Sciatic nerve (tissue), 2 donors: ENCODE measurements around the gene GPBP1L1. TPM values are rescaled to one million over a fixed set of nuclear protein-coding genes. Genes with fewer than 3 reads are reported as not detected.
A peak's percentile ranks its signal among the peaks of the same experiment; 100 is the strongest.
"Not testable (repeated sequence)": the region's sequence is repeated elsewhere in the genome, so short reads cannot be mapped to it uniquely, and the experiment has no call there.

Experiments used
- ATAC-seq: fragments of 200-7000 bp; cut with Tn5 transposase; one replicate; pipeline ENCODE4 v1.9.1; 2020; ENCODE audit warnings: mild to moderate bottlenecking, moderate library complexity
- DNase-seq: peaks from one replicate; pipeline ENCODE4 v3.0.0-alpha.2; 2020; ENCODE audit warnings: low spot score
- intact Hi-C: fragments of 100-400 bp; cut with DNase I; formaldehyde crosslinking; loops from one replicate; pipeline ENCODE4 v1.14.2; 2022
- total RNA-seq: library from RNA; stranded (reverse); fragmentation: NEBNext Ultra II Directional; extraction: Animal tissue kit (Norgen Biotek cat#: 25700); gene quantifications from one replicate; pipeline ENCODE4 v1.2.1, GENCODE V29; 2021
- donor health status: DM: no; HTN: no; CAD: no.
- donor health status: DM: no; HTN: no; CAD: no.

Gene GPBP1L1
- total RNA-seq, 1 donor from 2014 or later = 102 TPM

- intact Hi-C loops = no loop called here
- no peak for ATAC-seq
- DNase-seq = no peak
Measured at GRCh38 chr1:45612941-45613579, 73.3 kb downstream of the GPBP1L1 start.

DNA sequence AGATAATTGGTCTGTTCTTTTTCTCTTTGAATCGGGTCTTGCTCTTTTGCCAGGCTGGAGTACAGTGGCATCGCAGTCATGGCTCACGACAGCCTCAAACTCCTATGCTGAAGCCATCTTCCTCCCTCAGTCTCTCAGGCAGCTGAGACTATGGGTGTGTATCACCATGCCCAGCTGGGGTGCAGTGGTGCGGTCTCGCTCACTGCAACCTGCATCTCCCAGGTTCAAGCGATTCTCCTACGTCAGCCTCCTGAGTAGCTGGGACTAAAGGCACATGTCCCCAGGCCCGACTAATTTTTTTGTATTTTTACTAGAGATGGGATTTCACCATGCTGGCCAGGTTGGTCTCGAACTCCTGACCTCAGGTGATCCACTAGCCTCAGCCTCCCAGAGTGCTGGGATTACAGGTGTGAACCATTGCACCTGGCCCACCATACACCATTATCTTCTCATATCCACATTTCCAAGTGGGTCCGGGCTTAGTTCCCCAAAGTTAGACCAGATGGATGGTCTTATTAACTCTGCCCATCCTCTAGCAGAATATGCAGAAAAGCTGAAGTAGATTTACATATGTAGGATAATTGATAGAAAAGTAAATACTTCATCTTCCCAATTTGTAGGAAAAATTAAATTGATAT, 75.6 kb downstream of the GPBP1L1 start:
- ATAC-seq (no peak), DNase-seq (no peak)
- intact Hi-C loops = no loop called here

DNA sequence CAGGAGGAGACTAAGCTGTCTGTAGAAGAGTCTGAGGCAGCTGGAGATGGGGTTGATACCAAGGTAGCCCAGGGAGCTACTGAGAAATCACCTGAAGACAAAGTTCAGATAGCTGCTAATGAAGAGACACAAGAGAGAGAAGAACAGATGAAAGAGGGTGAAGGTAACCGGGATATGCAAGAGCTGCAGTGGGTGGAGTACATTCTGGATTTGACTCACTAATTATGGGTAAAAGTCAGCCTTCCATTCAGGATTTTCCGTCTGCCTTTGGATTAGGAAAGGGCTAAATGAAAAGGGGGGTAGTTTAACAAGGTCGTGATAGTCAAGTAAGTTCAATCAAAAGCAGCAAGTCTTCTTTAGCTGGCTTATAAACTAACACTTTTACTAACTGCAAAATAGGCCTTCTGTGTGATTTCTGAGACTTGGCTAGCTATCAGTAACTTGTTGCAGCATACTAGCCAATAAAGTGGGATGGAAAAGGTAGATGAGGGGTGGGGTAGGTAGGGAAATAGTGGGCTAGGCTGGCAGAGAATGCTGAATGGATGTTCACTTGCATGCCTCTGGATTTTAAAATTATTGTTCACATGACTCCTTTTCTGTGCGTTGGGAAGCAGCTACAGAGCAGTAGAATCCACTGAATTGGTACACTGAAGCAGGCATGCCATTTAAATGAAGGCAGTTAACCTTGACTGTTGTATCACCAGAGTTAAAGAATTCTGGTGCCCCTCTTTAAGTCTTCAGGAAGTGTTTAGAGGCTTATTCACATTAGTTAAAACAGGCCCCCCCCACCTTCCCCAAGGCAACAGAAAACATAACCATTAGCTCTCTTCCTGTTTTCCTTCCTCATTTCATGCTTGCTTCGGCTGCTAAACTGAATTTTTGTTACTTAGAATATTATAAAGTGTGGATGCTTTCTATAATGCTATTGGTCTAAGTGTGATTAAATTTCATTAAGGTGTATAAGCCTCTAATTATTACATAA, 77.9 kb downstream of the GPBP1L1 start:
- DNase-seq = no peak
- intact Hi-C loops = no loop called here
- no peak for ATAC-seq

DNA sequence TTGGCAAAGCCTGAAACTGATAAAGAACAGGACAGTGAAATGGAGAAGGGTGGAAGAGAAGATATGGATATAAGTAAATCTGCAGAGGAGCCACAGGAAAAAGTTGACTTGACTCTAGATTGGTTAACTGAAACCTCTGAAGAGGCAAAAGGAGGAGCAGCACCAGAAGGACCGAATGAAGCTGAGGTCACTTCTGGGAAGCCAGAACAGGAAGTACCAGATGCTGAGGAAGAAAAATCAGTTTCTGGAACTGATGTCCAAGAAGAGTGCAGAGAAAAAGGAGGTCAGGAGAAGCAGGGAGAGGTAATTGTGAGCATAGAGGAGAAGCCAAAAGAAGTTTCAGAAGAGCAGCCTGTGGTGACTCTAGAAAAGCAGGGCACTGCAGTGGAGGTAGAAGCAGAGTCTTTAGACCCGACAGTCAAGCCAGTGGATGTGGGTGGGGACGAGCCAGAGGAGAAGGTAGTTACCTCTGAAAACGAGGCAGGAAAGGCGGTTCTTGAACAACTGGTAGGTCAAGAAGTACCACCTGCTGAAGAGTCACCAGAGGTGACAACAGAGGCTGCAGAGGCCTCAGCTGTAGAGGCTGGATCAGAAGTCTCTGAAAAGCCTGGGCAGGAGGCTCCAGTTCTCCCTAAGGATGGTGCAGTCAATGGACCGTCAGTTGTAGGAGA, 78.8 kb downstream of the GPBP1L1 start:
- intact Hi-C loops = no loop called here
- DNase-seq = no peak
- ATAC-seq = no peak

- ATAC-seq = no peak
- no peak for DNase-seq
- intact Hi-C loops = no loop called here
Measured at GRCh38 chr1:45604239-45604638, 82.1 kb downstream of the GPBP1L1 start.

- ATAC-seq, intact Hi-C loops, DNase-seq: not testable (repeated sequence)
Measured at GRCh38 chr1:45596765-45597164, 89.6 kb downstream of the GPBP1L1 start.

DNA sequence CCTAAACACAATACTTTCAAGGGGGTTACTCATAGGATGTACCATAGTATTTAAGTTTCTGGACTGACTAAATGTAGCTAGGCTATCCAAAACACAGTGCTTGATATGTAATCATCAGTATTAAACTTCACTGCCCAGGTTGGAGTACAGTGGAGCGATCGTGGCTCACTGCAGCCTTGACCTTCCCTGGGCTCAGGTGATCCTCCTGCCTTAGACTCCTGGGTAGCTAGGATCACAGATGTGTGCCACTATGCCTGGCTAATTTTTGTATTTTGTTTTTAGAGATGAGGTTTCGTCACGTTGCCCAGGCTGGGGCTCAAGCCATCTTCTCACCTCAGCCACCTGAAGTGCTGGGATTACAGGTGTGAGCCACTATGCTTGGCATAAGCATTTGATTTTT, 91.9 kb downstream of the GPBP1L1 start:
- no peak for ATAC-seq
- DNase-seq = no peak
- intact Hi-C loops = no loop called here

- DNase-seq (no peak), ATAC-seq (no peak)
- intact Hi-C loops = no loop called here
Measured at GRCh38 chr1:45589861-45590260, 96.5 kb downstream of the GPBP1L1 start.

DNA sequence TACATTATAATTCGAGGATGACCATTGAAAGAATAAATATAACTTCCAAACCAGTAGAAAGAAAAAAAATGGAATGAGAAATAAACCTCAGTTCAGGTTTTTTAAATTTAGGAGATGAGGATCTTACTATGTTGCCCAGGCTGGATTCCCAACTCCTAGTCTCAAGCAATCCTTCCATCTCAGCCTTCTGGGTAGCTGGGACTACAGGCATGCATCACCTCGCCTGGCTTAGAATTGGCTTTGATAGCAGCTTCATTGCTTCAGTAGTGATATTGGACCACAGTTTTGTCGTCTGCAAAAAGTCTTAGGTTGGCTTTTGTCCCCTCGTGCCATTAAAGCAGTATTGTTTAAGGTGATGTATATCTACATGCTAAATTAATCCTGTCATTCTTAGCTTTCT, 99.6 kb downstream of the GPBP1L1 start:
- no peak for ATAC-seq
- DNase-seq = no peak
- intact Hi-C loops = no loop called here

GRCh38 chr1:45585496-45586075, 100.7 kb downstream of the GPBP1L1 start:
- no peak for DNase-seq
- ATAC-seq = no peak
- intact Hi-C loops = no loop called here

DNA sequence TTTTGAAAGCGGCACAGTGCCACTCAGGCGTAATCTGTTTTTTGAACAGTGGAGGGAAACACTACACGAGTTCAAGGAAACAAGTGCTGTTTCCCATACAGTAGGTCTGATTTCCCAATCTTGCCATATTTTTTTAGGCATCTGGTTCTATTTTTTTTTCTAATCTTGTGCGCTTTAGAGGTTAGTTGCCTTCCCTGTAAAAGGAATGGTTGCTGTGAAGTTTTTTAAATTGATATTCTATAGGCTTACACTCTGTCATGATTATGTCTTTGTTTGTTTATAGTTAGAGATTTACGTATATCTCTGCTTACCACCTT, 101.3 kb downstream of the GPBP1L1 start:
- intact Hi-C loops = no loop called here
- DNase-seq = no peak

DNA sequence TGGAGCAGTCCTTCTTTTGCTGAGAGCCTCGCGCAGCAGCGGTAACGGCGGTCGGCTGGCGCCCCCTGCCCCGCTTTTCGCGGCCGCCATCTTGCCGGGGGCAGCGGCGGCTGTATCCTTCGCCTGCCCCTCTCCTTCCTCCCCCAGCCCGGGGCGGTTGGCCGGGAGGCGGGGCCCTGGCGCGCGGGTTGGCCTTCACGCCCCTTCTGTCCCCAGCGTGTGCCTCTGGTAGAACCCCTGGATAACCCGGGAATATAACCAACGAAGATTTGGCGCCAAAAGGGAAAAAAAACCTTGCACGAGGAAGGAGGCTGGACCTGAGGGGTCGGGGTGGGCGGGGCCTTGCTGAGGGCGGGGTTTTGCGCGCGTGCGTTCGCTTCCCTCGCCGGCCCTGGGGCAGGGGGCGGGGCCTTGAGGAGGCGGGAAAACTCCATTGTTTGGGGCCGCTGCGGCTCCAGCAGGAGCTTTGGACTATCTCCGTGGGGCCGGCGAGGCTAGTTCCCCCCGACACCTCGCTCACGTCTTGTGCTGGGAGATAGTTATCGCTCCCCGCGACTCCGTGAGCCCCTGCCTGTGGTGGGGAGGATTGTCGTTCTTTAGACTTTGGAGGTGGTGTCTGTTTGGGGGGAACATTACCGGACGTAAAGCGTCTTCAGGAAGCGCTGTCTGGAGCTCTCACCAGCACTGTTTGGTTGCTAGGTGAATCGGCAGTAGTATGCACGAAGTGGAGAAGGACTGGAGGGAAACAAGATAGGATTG, 101.8 kb downstream of the GPBP1L1 start:
- peak; percentile 79 for ATAC-seq
- DNase-seq = peak; percentile 94
- intact Hi-C loops = no loop called here

More for the DNA sequence above, 101.3 kb downstream of the GPBP1L1 start:
- no peak for ATAC-seq

GRCh38 chr1:45583666-45584350, 102.5 kb downstream of the GPBP1L1 start, which contains the start of gene NASP:
Gene NASP (plus strand): TSS chr1:45584041. CDS start chr1:45584147, 106 bp downstream.
- DNase-seq = peak; percentile 93
- peak; percentile 93 for ATAC-seq
- intact Hi-C loops = no loop called here

DNA sequence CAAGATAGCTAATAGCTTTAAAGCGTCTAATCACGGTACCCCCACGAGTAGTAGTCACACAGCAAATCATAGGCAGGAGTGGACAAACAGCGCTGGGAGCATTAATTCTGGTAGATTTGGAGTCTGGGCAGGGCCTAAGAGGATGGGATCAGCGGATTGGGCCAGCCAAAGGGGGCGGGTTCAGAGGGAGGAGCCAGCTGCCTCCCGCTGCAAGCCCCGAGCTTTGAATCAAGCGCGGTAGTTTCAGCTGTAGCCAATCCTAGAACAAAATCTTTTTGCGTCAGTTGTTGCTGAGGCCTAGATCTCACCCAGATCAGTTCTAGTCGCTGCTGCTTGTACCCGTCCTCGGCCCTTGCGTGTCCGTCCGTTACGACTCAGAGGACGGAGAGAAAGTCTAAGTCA, 103.1 kb downstream of the GPBP1L1 start:
- DNase-seq (peak; percentile 95), ATAC-seq (peak; percentile 97)
- intact Hi-C loops = no loop called here
